Thyroid gland (tissue), 4 donors: ENCODE results near the gene RGCC. TPM values are rescaled to one million over a fixed set of nuclear protein-coding genes. Genes with fewer than 3 reads are reported as not detected.

Source experiments
- DNase-seq, 2 donors: peaks; one replicate each; pipeline ENCODE4 v3.0.0-alpha.2; 2019
- H3K27ac ChIP-seq, 3 donors: fragments of 200-600 bp; sonication (generic); 1 replicate in 2 of 3; 2 replicates in 1 of 3; pipeline ENCODE4 v1.5.1; 2016 to 2019; ENCODE audit warnings: mild to moderate bottlenecking in 1 of 3, moderate library complexity in 1 of 3
- H3K27me3 ChIP-seq: fragments of 200-600 bp; sonication (generic); one replicate; pipeline ENCODE4 v1.5.1; 2019
- H3K36me3 ChIP-seq, 2 donors: fragments of 200-600 bp; sonication (generic); one replicate each; pipeline ENCODE4 v1.5.1; 2016 to 2019
- H3K4me1 ChIP-seq, 2 donors: fragments of 200-600 bp; sonication (generic); one replicate each; pipeline ENCODE4 v1.5.1; 2017 to 2019
- H3K4me3 ChIP-seq, 3 donors: fragments of 200-600 bp; sonication (generic); replicated peaks in 1 of 3; 1 replicate in 2 of 3; 2 replicates in 1 of 3; pipeline ENCODE4 v1.5.1; 2016; ENCODE audit warnings: mild to moderate bottlenecking in 1 of 3
- H3K9me3 ChIP-seq: fragments of 200-600 bp; sonication (generic); one replicate; pipeline ENCODE4 v1.5.1; 2017
- POLR2A ChIP-seq, 2 donors: fragments of 450-650 bp; IDR thresholded peaks; one replicate each; pipeline ENCODE4 v1.6.1; 2017; ENCODE audit warnings: antibody characterized with exemption in 2 of 2, mild to moderate bottlenecking in 2 of 2, moderate library complexity in 1 of 2
- WGBS, 2 donors: methylation state at CpG; one replicate each; pipeline ENCODE4 v1.1.5; 2017; 5-methylcytosine and 5-hydroxymethylcytosine counted together
- intact Hi-C: fragments of 100-400 bp; cut with DNase I; formaldehyde crosslinking; loops from one replicate; pipeline ENCODE4 v1.15.1; 2023
- total RNA-seq, 4 donors: library from RNA; depleted of rRNA; stranded (reverse); fragments of >200 nt; gene quantifications; one replicate each; pipeline ENCODE4 v1.2.3, GENCODE V29; 2016
- TF ChIP-seq, protein P1 (sequence below), 6 experiments: fragments of 200-600 bp in 3 of 6; fragments of 450-650 bp in 3 of 6; sonication (generic) in 3 of 6; IDR thresholded peaks; one replicate each; pipeline ENCODE4 v1.5.1; 2016 to 2019; ENCODE audit warnings: antibody characterized with exemption in 6 of 6, mild to moderate bottlenecking in 2 of 6, inconsistent platforms in 1 of 6, moderate library complexity in 1 of 6

RGCC gene
- total RNA-seq, 4 donors from 2014 or later, result 84.8 to 162 (median 127) TPM

DNA sequence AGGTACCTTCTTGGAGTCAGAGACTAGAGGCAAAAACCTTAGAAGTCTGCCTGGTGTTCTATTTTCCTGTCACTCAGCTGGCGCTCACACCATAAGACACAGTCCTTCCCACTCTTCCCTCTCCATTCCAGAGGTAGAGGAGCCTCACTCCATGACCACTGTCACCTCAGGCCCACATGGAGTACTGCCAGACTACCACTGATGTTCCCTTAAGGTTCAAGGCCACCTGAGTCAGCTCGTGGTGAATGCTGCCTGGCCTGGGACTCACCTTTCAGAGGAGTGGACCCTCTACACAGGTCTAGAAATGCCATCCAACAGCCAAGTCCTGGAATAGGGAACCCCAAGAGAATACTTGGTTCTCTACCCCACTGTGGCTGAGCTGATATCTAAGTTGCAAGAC is 29.9 kb downstream of the RGCC start:
- WGBS, 2 donors, result 86 to 100% methylated on average over 2 of the region's 2 CpGs
- Histone ChIP-seq H3K36me3 (no peaks in the 10 kb centered on the region), H3K27ac (no peak overlapping the region), H3K4me3 (no peak overlapping the region), H3K27me3 (no peaks in the 10 kb centered on the region), H3K9me3 (no peaks in the 10 kb centered on the region), H3K4me1 (no peaks in the 10 kb centered on the region)
- no peak for DNase-seq
- TF ChIP-seq, protein P1, sequence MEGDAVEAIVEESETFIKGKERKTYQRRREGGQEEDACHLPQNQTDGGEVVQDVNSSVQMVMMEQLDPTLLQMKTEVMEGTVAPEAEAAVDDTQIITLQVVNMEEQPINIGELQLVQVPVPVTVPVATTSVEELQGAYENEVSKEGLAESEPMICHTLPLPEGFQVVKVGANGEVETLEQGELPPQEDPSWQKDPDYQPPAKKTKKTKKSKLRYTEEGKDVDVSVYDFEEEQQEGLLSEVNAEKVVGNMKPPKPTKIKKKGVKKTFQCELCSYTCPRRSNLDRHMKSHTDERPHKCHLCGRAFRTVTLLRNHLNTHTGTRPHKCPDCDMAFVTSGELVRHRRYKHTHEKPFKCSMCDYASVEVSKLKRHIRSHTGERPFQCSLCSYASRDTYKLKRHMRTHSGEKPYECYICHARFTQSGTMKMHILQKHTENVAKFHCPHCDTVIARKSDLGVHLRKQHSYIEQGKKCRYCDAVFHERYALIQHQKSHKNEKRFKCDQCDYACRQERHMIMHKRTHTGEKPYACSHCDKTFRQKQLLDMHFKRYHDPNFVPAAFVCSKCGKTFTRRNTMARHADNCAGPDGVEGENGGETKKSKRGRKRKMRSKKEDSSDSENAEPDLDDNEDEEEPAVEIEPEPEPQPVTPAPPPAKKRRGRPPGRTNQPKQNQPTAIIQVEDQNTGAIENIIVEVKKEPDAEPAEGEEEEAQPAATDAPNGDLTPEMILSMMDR (IDR thresholded peaks at IDR 0.05), result no peak
- TF ChIP-seq POLR2A (IDR thresholded peaks at IDR 0.05), result no peak
- intact Hi-C loops, result no loop called here

DNA sequence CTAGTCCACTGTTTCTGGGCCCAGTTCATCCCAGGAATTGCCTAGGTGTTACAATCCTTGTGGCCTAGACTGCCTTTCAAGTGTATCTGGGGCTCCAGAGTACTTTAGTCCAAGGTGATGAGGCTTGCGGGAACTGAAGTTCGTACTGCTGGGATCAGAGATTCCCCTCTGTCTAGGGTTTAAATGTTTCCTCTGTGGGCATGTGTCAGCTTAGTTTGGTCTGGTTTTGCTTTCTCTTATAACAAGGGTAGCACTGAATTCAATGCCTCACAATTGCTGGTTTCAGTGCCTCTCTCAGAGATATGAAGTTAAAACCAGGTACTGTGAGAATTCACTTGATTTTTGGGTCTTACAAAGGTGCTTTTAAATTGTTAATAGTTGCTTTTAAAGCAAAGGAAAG is 30.8 kb downstream of the RGCC start:
- TF ChIP-seq, protein P1 (IDR thresholded peaks at IDR 0.05), result no peak
- TF ChIP-seq POLR2A (IDR thresholded peaks at IDR 0.05), result no peak
- Histone ChIP-seq H3K27ac (no peak overlapping the region), H3K9me3 (no peaks in the 10 kb centered on the region), H3K36me3 (no peaks in the 10 kb centered on the region), H3K27me3 (no peaks in the 10 kb centered on the region), H3K4me3 (no peak overlapping the region), H3K4me1 (no peaks in the 10 kb centered on the region)
- WGBS, 2 donors, result 89 to 100% methylated on average over 2 of the region's 2 CpGs
- DNase-seq, result no peak
- intact Hi-C loops, result no loop called here

DNA sequence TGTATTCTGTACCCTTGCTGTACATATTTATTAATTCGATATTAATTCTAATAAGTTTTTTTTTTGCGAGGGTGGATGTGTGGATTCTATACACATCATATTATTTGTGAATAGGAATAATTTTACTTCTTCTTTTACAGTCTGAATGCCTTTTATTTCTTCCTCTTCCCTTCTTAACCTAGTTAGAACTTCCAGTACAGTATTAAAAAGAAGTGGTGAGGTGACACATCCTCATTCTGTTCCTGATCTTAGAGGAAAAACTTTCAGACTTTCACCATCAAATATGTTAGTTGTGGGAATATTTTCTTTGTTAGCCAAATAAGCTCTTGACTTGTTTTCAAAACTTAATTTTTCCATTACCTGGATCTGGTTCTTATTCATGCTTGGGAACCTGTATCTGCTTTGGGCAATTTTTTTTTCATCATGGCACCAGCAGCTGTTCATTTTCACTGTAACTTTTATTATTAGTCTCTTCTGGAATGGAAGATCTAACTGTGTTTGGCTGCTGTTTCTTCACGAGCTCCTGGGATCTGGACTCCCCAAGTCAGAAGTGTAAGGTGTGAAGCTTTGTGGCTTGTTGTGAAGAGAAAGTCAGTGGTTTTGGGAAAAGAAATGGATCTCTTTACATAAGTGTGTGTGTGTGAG is 33.1 kb downstream of the RGCC start:
- H3K4me1 ChIP-seq, result peaks cover 0 to 6% of the 10 kb centered on the region in 2 donors
- H3K27me3 ChIP-seq, result no peaks in the 10 kb centered on the region
- WGBS, 2 donors, result 90 to 93% methylated on average over 3 of the region's 3 CpGs
- TF ChIP-seq POLR2A (IDR thresholded peaks at IDR 0.05), result no peak
- TF ChIP-seq, protein P1 (IDR thresholded peaks at IDR 0.05), result no peak
- H3K27ac ChIP-seq, result no peak overlapping the region
- intact Hi-C loops, result no loop called here
- no peaks in the 10 kb centered on the region for H3K36me3 ChIP-seq
- no peak for DNase-seq
- no peaks in the 10 kb centered on the region for H3K9me3 ChIP-seq
- no peak overlapping the region for H3K4me3 ChIP-seq

DNA sequence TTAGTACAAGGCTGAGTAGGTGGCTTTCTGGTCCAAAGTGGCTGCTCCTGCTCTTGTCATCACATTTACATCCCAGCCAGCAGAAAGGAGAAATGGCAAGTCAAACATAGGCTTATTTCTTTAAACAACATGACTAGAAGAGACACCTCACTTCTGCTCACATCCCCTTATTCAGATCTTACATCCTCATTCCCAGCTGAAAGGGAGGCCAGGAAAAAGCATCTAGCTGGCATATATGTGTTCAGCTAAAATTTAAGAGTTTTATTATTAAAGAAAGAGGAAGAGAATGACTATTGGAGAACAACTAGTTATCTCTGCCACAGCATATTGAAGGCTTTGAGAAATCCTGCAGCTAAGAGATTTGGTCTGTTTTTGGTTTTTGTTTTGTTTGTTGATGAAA is 34.1 kb downstream of the RGCC start:
- no peaks in the 10 kb centered on the region for H3K36me3 ChIP-seq
- no peak for DNase-seq
- no peak overlapping the region for H3K27ac ChIP-seq
- intact Hi-C loops, result no loop called here
- H3K4me3 ChIP-seq, result no peak overlapping the region
- H3K4me1 ChIP-seq, result peaks cover 0 to 12% of the 10 kb centered on the region in 2 donors
- no peaks in the 10 kb centered on the region for H3K27me3 ChIP-seq
- TF ChIP-seq POLR2A (IDR thresholded peaks at IDR 0.05), result no peak
- TF ChIP-seq, protein P1 (IDR thresholded peaks at IDR 0.05), result no peak
- H3K9me3 ChIP-seq, result no peaks in the 10 kb centered on the region

DNA sequence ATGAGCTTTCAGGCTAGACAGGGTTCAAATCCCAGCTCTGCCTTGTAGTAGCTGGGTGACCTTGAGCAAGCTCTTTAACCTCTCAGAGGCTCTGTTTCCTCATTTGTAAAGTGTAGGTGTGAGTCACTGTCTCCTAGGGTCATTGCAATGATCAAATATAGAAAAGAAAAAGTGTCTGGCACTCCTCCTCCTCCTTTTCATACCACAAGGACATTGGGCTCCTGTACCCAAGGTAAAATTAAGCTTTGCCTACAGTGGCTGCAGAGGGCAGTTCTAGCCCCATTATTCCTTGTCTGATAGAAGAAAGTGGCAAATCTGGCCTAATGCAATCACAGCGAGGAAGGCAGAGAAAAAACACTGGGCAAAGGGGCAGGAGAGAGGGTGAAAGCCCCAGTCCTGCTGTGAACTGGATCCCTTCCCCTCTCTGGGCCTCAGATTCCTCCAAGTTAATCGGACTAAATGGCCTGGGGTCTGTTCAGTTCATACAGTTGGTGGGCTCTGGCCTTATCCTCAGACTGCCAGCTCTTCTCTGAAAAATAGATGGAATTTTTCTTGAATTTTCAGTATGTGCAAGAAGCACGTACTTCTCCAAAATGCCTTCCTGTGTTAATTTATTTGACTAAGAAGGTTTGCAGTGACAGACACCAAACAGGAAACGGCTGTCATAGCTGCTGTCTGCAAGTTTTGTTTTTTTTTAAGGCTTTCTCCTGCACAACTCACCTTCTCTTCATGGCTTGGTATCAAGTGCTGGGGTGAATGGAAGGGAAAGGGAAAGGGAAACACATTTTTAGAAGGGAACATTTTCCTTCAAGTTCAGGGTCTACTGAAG is 35.3 kb downstream of the RGCC start:
- Histone ChIP-seq H3K4me1 (peaks cover 0 to 12% of the 10 kb centered on the region in 2 donors), H3K9me3 (no peaks in the 10 kb centered on the region), H3K36me3 (no peaks in the 10 kb centered on the region), H3K27ac (no peak overlapping the region), H3K27me3 (no peaks in the 10 kb centered on the region), H3K4me3 (no peak overlapping the region)
- intact Hi-C loops, result no loop called here
- 71 to 72% methylated on average over 4 of the region's 4 CpGs for WGBS, 2 donors
- no peak for TF ChIP-seq POLR2A (IDR thresholded peaks at IDR 0.05)
- TF ChIP-seq, protein P1 (IDR thresholded peaks at IDR 0.05), result no peak
- no peak for DNase-seq
